ENCODE data around the gene FBXO31.

Gene FBXO31

GRCh38 chr16:87328846-87329245 lies 54.7 kb downstream of the FBXO31 start:
- no peak for DNase-seq (ENCODE audit: low read depth)
- H3K4me3 ChIP-seq (ENCODE audit: control insufficient read depth, low read depth, low read length), result no peak overlapping the region
- TF ChIP-seq CTCF (conservative IDR thresholded peaks at IDR 0.05; ENCODE audit: control insufficient read depth, insufficient read depth, low read depth, low read length), result no peak

- no peak overlapping the region for H3K4me3 ChIP-seq (ENCODE audit: control insufficient read depth, low read depth, low read length)
- TF ChIP-seq CTCF (conservative IDR thresholded peaks at IDR 0.05; ENCODE audit: control insufficient read depth, insufficient read depth, low read depth, low read length), result no peak
- no peak for DNase-seq (ENCODE audit: low read depth)
Observed at GRCh38 chr16:87327798-87328495, 55.6 kb downstream of the FBXO31 start.

GRCh38 chr16:87326151-87326571 lies 57.4 kb downstream of the FBXO31 start:
- TF ChIP-seq CTCF (conservative IDR thresholded peaks at IDR 0.05; ENCODE audit: control insufficient read depth, insufficient read depth, low read depth, low read length), result no peak
- peak; percentile 32 for DNase-seq (ENCODE audit: low read depth)
- H3K4me3 ChIP-seq (ENCODE audit: control insufficient read depth, low read depth, low read length), result no peak overlapping the region

- no peak for TF ChIP-seq CTCF (conservative IDR thresholded peaks at IDR 0.05; ENCODE audit: control insufficient read depth, insufficient read depth, low read depth, low read length)
Observed at GRCh38 chr16:87325423-87325858, 58.1 kb downstream of the FBXO31 start.

GRCh38 chr16:87324411-87325275 lies 58.9 kb downstream of the FBXO31 start:
- TF ChIP-seq CTCF (conservative IDR thresholded peaks at IDR 0.05; ENCODE audit: control insufficient read depth, insufficient read depth, low read depth, low read length), result peak; percentile 69
- DNase-seq (ENCODE audit: low read depth), result peak; percentile 16
- H3K4me3 ChIP-seq (ENCODE audit: control insufficient read depth, low read depth, low read length), result no peak overlapping the region

More at GRCh38 chr16:87325423-87325858, 58.1 kb downstream of the FBXO31 start:
- H3K4me3 ChIP-seq (ENCODE audit: control insufficient read depth, low read depth, low read length), result no peak overlapping the region
- DNase-seq (ENCODE audit: low read depth), result peak; percentile 12

- no peak for TF ChIP-seq CTCF (conservative IDR thresholded peaks at IDR 0.05; ENCODE audit: control insufficient read depth, insufficient read depth, low read depth, low read length)
- no peak for DNase-seq (ENCODE audit: low read depth)
- no peak overlapping the region for H3K4me3 ChIP-seq (ENCODE audit: control insufficient read depth, low read depth, low read length)
Observed at GRCh38 chr16:87323727-87324410, 59.7 kb downstream of the FBXO31 start.

All from fibroblast of mammary gland (primary cell).